IMR-90 (cell line): ENCODE data around the gene BCKDK. TPM values are rescaled to one million over a fixed set of nuclear protein-coding genes. Genes with fewer than 3 reads are reported as not detected.

Experiments used
- ATAC-seq: fragments of 200-7000 bp; cut with Tn5 transposase; 2 replicates; pipeline ENCODE4 v1.9.1; 2020; ENCODE audit warnings: low read depth, mild to moderate bottlenecking, moderate library complexity
- BruUV-seq: library from RNA; stranded (reverse); fragments of 400-500 nt; replicated peaks from 2 replicates; lab custom pipeline; 2021; lab: Mats Ljungman, UMichigan
- CTCF ChIA-PET: fragments of 300-600 bp; formaldehyde crosslinking; extraction: SDS; loops from one replicate; lab custom pipeline; 2021; ENCODE audit warnings: antibody characterized with exemption; lab: Yijun Ruan, JAX
- POLR2A ChIA-PET: fragments of 300-600 bp; sonication (Branson Sonifier 250); formaldehyde crosslinking; loops from one replicate; lab custom pipeline; 2022; ENCODE audit warnings: antibody characterized with exemption; ENCODE audit not compliant: unreplicated experiment; lab: Charles Lee
- DNase-seq: peaks from one replicate; pipeline ENCODE4 v3.0.0; 2013
- H2AFZ ChIP-seq: replicated peaks from 2 replicates; pipeline ENCODE3; 2013; ENCODE audit warnings: low read length, mild to moderate bottlenecking; ENCODE audit not compliant: poor library complexity
- H2AK5ac ChIP-seq: 2 replicates; pipeline ENCODE4 v1.6.1; 2013; ENCODE audit warnings: low read depth, low read length, inconsistent platforms
- H2AK9ac ChIP-seq: replicated peaks from 2 replicates; pipeline ENCODE3; 2013; ENCODE audit warnings: mild to moderate bottlenecking, low read depth, low read length, moderate library complexity; ENCODE audit not compliant: poor library complexity
- H2BK120ac ChIP-seq: 2 replicates; pipeline ENCODE4 v1.6.1; 2013; ENCODE audit warnings: low read depth, low read length, inconsistent platforms
- H2BK15ac ChIP-seq: 3 replicates; pipeline ENCODE4 v1.6.1; 2013; ENCODE audit warnings: low read depth, low read length, inconsistent platforms
- H2BK20ac ChIP-seq: 2 replicates; pipeline ENCODE4 v1.6.1; 2013; ENCODE audit warnings: low read depth, mild to moderate bottlenecking, inconsistent platforms, low read length, moderate library complexity
- H2BK5ac ChIP-seq: 2 replicates; pipeline ENCODE4 v1.6.1; 2013; ENCODE audit warnings: mild to moderate bottlenecking, low read depth, low read length, inconsistent platforms; ENCODE audit not compliant: poor library complexity, severe bottlenecking
- H3K14ac ChIP-seq: replicated peaks from 2 replicates; pipeline ENCODE4 v1.6.1; 2013; ENCODE audit warnings: low read depth, low read length, inconsistent platforms
- H3K18ac ChIP-seq: 2 replicates; pipeline ENCODE4 v1.6.1; 2013; ENCODE audit warnings: low read depth, low read length, control low read depth
- H3K23ac ChIP-seq: 2 replicates; pipeline ENCODE4 v1.6.1; 2013; ENCODE audit warnings: low read depth, low read length, inconsistent platforms
- H3K27ac ChIP-seq: 2 replicates; pipeline ENCODE4 v1.5.1; 2013; ENCODE audit warnings: mild to moderate bottlenecking, control low read depth, low read length; ENCODE audit not compliant: insufficient read depth
- H3K27me3 ChIP-seq: 2 replicates; pipeline ENCODE4 v1.6.1; 2013; ENCODE audit warnings: low read length; ENCODE audit not compliant: control insufficient read depth, insufficient read depth
- H3K36me3 ChIP-seq: 2 replicates; pipeline ENCODE4 v1.6.1; 2013; ENCODE audit warnings: low read length, mixed read lengths; ENCODE audit not compliant: control insufficient read depth, insufficient read depth
- H3K4ac ChIP-seq: 2 replicates; pipeline ENCODE4 v1.6.1; 2013; ENCODE audit warnings: low read depth, low read length, inconsistent platforms
- H3K4me1 ChIP-seq: 2 replicates; pipeline ENCODE4 v1.6.1; 2013; ENCODE audit warnings: low read length, mixed read lengths; ENCODE audit not compliant: control insufficient read depth, insufficient read depth
- H3K4me2 ChIP-seq: 2 replicates; pipeline ENCODE4 v1.6.1; 2013; ENCODE audit warnings: low read depth, mild to moderate bottlenecking, control low read depth, low read length, moderate library complexity
- H3K4me3 ChIP-seq: 2 replicates; pipeline ENCODE4 v1.5.1; 2013; ENCODE audit warnings: low read depth, mild to moderate bottlenecking, control low read depth, low read length, moderate library complexity; ENCODE audit not compliant: insufficient read depth
- H3K56ac ChIP-seq: 2 replicates; pipeline ENCODE4 v1.6.1; 2013; ENCODE audit warnings: low read length, inconsistent platforms; ENCODE audit not compliant: insufficient read depth; ENCODE audit errors: extremely low read depth
- H3K79me1 ChIP-seq, 2 experiments: 2 replicates each; pipeline ENCODE4 v1.6.1; 2013; ENCODE audit warnings: low read length in 2 of 2, inconsistent platforms in 1 of 2, low read depth in 1 of 2
- H3K9ac ChIP-seq: 2 replicates; pipeline ENCODE4 v1.6.1; 2013; ENCODE audit warnings: low read depth, low read length, control low read depth
- H3K9me1 ChIP-seq: 2 replicates; pipeline ENCODE4 v1.6.1; 2013; ENCODE audit warnings: low read length, inconsistent platforms; ENCODE audit not compliant: insufficient read depth
- H3K9me3 ChIP-seq: 2 replicates; pipeline ENCODE4 v1.6.1; 2013; ENCODE audit warnings: low read length; ENCODE audit not compliant: control insufficient read depth, insufficient read depth
- H4K20me1 ChIP-seq: 2 replicates; pipeline ENCODE4 v1.6.1; 2013; ENCODE audit warnings: low read length, inconsistent platforms; ENCODE audit not compliant: insufficient read depth
- H4K5ac ChIP-seq: 2 replicates; pipeline ENCODE4 v1.6.1; 2013; ENCODE audit warnings: mild to moderate bottlenecking, low read depth, low read length, control low read depth
- H4K8ac ChIP-seq, 2 experiments: 2 replicates each; pipeline ENCODE4 v1.6.1; 2013; ENCODE audit warnings: low read depth in 2 of 2, low read length in 2 of 2, control low read depth in 1 of 2, inconsistent platforms in 1 of 2
- H4K91ac ChIP-seq: 2 replicates; pipeline ENCODE4 v1.6.1; 2013; ENCODE audit warnings: low read depth, low read length, inconsistent platforms; ENCODE audit not compliant: insufficient read depth
- BHLHE40 ChIP-seq: fragments of 150-350 bp; IDR thresholded peaks from 2 replicates; pipeline ENCODE4 v1.6.1; 2016; ENCODE audit warnings: mild to moderate bottlenecking, low read depth, low read length
- CEBPB ChIP-seq: IDR thresholded peaks from 2 replicates; pipeline ENCODE4 v1.6.1; 2012; ENCODE audit warnings: low read depth, low read length, improper control_type of control experiment
- CHD1 ChIP-seq: IDR thresholded peaks from 2 replicates; pipeline ENCODE4 v1.6.1; 2012; ENCODE audit warnings: low read depth, low read length, improper control_type of control experiment
- FOS ChIP-seq: fragments of 150-350 bp; IDR thresholded peaks from 2 replicates; pipeline ENCODE4 v1.6.1; 2016; ENCODE audit warnings: low read depth, low read length
- MAFK ChIP-seq: IDR thresholded peaks from 2 replicates; pipeline ENCODE4 v1.6.1; 2012; ENCODE audit warnings: low read depth, low read length, improper control_type of control experiment
- MAZ ChIP-seq: IDR thresholded peaks from 2 replicates; pipeline ENCODE4 v1.6.1; 2012; ENCODE audit warnings: low read depth, mild to moderate bottlenecking, low read length, improper control_type of control experiment, moderate library complexity, borderline replicate concordance
- MXI1 ChIP-seq: IDR thresholded peaks from 2 replicates; pipeline ENCODE4 v1.6.1; 2012; ENCODE audit warnings: low read depth, mild to moderate bottlenecking, low read length, moderate library complexity, borderline replicate concordance
- NFE2L2 ChIP-seq: fragments of 150-350 bp; IDR thresholded peaks from 2 replicates; pipeline ENCODE4 v1.6.1; 2016; ENCODE audit warnings: low read depth, mild to moderate bottlenecking, low read length
- POLR2A ChIP-seq: IDR thresholded peaks from 2 replicates; pipeline ENCODE4 v1.6.1; 2012; ENCODE audit warnings: mild to moderate bottlenecking, low read depth, low read length
- RCOR1 ChIP-seq: IDR thresholded peaks from 2 replicates; pipeline ENCODE4 v1.6.1; 2012; ENCODE audit warnings: mild to moderate bottlenecking, low read length, improper control_type of control experiment; ENCODE audit not compliant: insufficient replicate concordance
- RFX5 ChIP-seq: IDR thresholded peaks from 2 replicates; pipeline ENCODE4 v1.8.0; 2012; ENCODE audit warnings: low read depth, mild to moderate bottlenecking, low read length, moderate library complexity
- WGBS, 2 experiments: methylation state at CpG; one replicate each; pipeline versions ENCODE4 v1.1.5 to v1.1.7; 2013; ENCODE audit warnings: missing lambda C conversion rate in 2 of 2; ENCODE audit not compliant: insufficient read length in 1 of 2; ENCODE audit errors: extremely low coverage in 2 of 2; 5-methylcytosine and 5-hydroxymethylcytosine counted together
- dilution Hi-C: fragments of 300-500 bp; cut with HindIII; formaldehyde crosslinking; loops from one replicate; pipeline ENCODE4 v1.14.3; 2018; ENCODE audit warnings: low sequenced_read_pairs; ENCODE audit not compliant: unreplicated experiment
- in situ Hi-C: fragments of 300-500 bp; cut with MboI; formaldehyde crosslinking; loops from 3 replicates; pipeline ENCODE4 v1.14.3; 2019; ENCODE audit warnings: low sequenced_read_pairs, inconsistent platforms, mixed read lengths
- intact Hi-C: fragments of 100-400 bp; cut with micrococcal nuclease; formaldehyde crosslinking; loops from 2 replicates; pipeline ENCODE4 v1.10.0; 2022
- polyA plus RNA-seq, 3 experiments: library from polyadenylated mRNA; depleted of rRNA; stranded (reverse); fragments of >200 nt; gene quantifications; 2 replicates each; pipeline ENCODE4 v1.2.3, GENCODE V29; 2012; ENCODE audit warnings: low replicate concordance in 1 of 3
- total RNA-seq: library from RNA; depleted of rRNA; stranded (reverse); fragments of >200 nt; gene quantifications from 2 replicates; pipeline ENCODE4 v1.2.3, GENCODE V29; 2012
- TF ChIP-seq, protein P1 (sequence below): conservative IDR thresholded peaks from 2 replicates; pipeline ENCODE4 v1.5.1; 2012; ENCODE audit warnings: mild to moderate bottlenecking, low read depth, low read length, improper control_type of control experiment
- TF ChIP-seq, protein P2 (sequence below): fragments of 150-350 bp; IDR thresholded peaks from 2 replicates; pipeline ENCODE4 v1.6.1; 2016; ENCODE audit warnings: low read depth, mild to moderate bottlenecking, low read length, moderate library complexity, borderline replicate concordance
- TF ChIP-seq, protein P3 (sequence below): fragments of 150-350 bp; IDR thresholded peaks from 2 replicates; pipeline ENCODE4 v1.6.1; 2017; ENCODE audit warnings: mild to moderate bottlenecking, antibody characterized with exemption, low read length, low read depth

Gene BCKDK
- total and polyA plus RNA-seq, 2 of the 4 experiments (the other 2 are of a cell fraction), result 26.0 to 79.3 TPM

DNA sequence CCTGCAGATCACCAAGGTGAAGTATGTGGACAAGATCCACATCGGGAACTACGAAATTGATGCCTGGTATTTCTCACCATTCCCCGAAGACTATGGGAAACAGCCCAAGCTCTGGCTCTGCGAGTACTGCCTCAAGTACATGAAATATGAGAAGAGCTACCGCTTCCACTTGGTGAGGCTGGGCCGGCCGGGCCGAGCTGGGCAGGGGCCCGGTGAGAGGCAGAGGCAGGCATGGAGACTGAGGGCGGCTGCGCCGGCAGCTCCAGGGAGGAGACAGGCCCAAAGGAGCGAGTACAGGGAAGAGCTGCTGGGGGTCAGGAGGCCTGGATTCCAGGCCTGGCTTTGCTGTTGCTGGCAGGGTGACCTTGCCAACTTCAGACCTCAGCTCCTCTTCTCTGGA lies 19.0 kb downstream of the BCKDK start:
- Histone ChIP-seq H3K27me3 (no peaks in the 10 kb centered on the region), H3K4ac (no peak overlapping the region), H3K36me3 (peaks cover 37% of the 10 kb centered on the region), H3K9me1 (no peaks in the 10 kb centered on the region), H3K9ac (no peak overlapping the region), H2BK5ac (no peak overlapping the region), H3K18ac (no peak overlapping the region), H2AK9ac (no peak overlapping the region), H3K4me3 (no peak overlapping the region), H2AFZ (no peak overlapping the region), H3K9me3 (no peaks in the 10 kb centered on the region), H2BK120ac (no peak overlapping the region), H4K5ac (no peak overlapping the region), H2BK15ac (no peak overlapping the region), H3K79me1 (no peaks in the 10 kb centered on the region; a peak in 1 of 4 replicates), H2AK5ac (no peak overlapping the region), H4K91ac (no peak overlapping the region), H2BK20ac (no peak overlapping the region), H4K8ac (no peak overlapping the region), H3K23ac (no peak overlapping the region), H4K20me1 (no peaks in the 10 kb centered on the region), H3K4me2 (no peak overlapping the region), H3K14ac (no peak overlapping the region), H3K27ac (no peak overlapping the region), H3K4me1 (no peaks in the 10 kb centered on the region), H3K56ac (no peak overlapping the region)
- 100% methylated on average over 1 of the region's 13 CpGs; no CpG with 5 or more reads in 1 of the 2 experiments for WGBS, 2 experiments
- TF ChIP-seq, protein P1, sequence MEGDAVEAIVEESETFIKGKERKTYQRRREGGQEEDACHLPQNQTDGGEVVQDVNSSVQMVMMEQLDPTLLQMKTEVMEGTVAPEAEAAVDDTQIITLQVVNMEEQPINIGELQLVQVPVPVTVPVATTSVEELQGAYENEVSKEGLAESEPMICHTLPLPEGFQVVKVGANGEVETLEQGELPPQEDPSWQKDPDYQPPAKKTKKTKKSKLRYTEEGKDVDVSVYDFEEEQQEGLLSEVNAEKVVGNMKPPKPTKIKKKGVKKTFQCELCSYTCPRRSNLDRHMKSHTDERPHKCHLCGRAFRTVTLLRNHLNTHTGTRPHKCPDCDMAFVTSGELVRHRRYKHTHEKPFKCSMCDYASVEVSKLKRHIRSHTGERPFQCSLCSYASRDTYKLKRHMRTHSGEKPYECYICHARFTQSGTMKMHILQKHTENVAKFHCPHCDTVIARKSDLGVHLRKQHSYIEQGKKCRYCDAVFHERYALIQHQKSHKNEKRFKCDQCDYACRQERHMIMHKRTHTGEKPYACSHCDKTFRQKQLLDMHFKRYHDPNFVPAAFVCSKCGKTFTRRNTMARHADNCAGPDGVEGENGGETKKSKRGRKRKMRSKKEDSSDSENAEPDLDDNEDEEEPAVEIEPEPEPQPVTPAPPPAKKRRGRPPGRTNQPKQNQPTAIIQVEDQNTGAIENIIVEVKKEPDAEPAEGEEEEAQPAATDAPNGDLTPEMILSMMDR, result no peak
- no peak for TF ChIP-seq BHLHE40
- TF ChIP-seq MAFK, result no peak
- no peak for TF ChIP-seq CHD1
- no peak for TF ChIP-seq MAZ
- TF ChIP-seq, protein P2, sequence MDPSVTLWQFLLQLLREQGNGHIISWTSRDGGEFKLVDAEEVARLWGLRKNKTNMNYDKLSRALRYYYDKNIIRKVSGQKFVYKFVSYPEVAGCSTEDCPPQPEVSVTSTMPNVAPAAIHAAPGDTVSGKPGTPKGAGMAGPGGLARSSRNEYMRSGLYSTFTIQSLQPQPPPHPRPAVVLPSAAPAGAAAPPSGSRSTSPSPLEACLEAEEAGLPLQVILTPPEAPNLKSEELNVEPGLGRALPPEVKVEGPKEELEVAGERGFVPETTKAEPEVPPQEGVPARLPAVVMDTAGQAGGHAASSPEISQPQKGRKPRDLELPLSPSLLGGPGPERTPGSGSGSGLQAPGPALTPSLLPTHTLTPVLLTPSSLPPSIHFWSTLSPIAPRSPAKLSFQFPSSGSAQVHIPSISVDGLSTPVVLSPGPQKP, result no peak
- no peak for TF ChIP-seq CEBPB
- no peak for TF ChIP-seq FOS
- TF ChIP-seq, protein P3, sequence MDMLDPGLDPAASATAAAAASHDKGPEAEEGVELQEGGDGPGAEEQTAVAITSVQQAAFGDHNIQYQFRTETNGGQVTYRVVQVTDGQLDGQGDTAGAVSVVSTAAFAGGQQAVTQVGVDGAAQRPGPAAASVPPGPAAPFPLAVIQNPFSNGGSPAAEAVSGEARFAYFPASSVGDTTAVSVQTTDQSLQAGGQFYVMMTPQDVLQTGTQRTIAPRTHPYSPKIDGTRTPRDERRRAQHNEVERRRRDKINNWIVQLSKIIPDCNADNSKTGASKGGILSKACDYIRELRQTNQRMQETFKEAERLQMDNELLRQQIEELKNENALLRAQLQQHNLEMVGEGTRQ, result no peak
- TF ChIP-seq RCOR1, result no peak
- no peak for TF ChIP-seq NFE2L2
- no peak for TF ChIP-seq MXI1
- no peak for TF ChIP-seq POLR2A
- no peak for TF ChIP-seq RFX5
- no peak for ATAC-seq
- in situ Hi-C loops (no loop called here), dilution Hi-C loops (no loop called here), intact Hi-C loops (no loop called here)
- ChIA-PET CTCF (interaction anchor here (0.5 to 0.8 kb wide), 2 partner anchors 10 to 15 kb away, joined by 3 read pairs; partner anchors contain the start of gene KAT8), POLR2A (no interaction called here)
- DNase-seq, result no peak
- no TSS peak for BruUV-seq
